Left ventricle myocardium inferior (tissue), 1 donor: ENCODE results near the gene ANKS6. TPM values are rescaled to one million over a fixed set of nuclear protein-coding genes. Genes with fewer than 3 reads are reported as not detected.

ENCODE experiments used
- DNase-seq: peaks from one replicate; pipeline ENCODE4 v3.0.0-alpha.2; 2020
- H3K27ac ChIP-seq: fragments of 200-600 bp; replicated peaks from 2 replicates; pipeline ENCODE4 v1.8.0; 2021
- H3K27me3 ChIP-seq: fragments of 200-600 bp; 2 replicates; pipeline ENCODE4 v1.8.0; 2021; ENCODE audit warnings: low read depth
- H3K36me3 ChIP-seq: fragments of 200-600 bp; 2 replicates; pipeline ENCODE4 v1.8.0; 2021
- H3K4me1 ChIP-seq: fragments of 200-600 bp; 2 replicates; pipeline ENCODE4 v1.8.0; 2021
- H3K4me3 ChIP-seq: fragments of 200-600 bp; 2 replicates; pipeline ENCODE4 v1.8.0; 2021; ENCODE audit warnings: mild to moderate bottlenecking, moderate library complexity
- H3K9me3 ChIP-seq: fragments of 200-600 bp; replicated peaks from 2 replicates; pipeline ENCODE4 v1.8.0; 2021
- CTCF ChIP-seq: fragments of 200-600 bp; IDR thresholded peaks from 2 replicates; pipeline ENCODE4 v1.8.0; 2021; ENCODE audit warnings: antibody characterized with exemption, mild to moderate bottlenecking, borderline replicate concordance
- intact Hi-C: fragments of 100-400 bp; cut with micrococcal nuclease; formaldehyde crosslinking; loops from one replicate; pipeline ENCODE4 v1.11.0; 2022
- long read RNA-seq: library from polyadenylated mRNA; unstranded; transcript quantifications from one replicate; pipeline ENCODE4 v2.0.0, GENCODE V29; 2021
- total RNA-seq: library from RNA; stranded (reverse); fragmentation: NEBNext Ultra II Directional; extraction: Animal tissue kit (Norgen Biotek cat#: 25700); gene quantifications from one replicate; pipeline ENCODE4 v1.2.1, GENCODE V29; 2021
- donor health status: DM: no; HTN: yes; CAD: no; lungs with severe emphysema.

ANKS6 gene
- 4.8 TPM for total RNA-seq
- long read RNA-seq, full-length matches to known transcripts: 2 of 14 reads
- long read RNA-seq, partial matches to known transcripts: 6 of 14 reads
- long read RNA-seq, other reads (novel, unspliced or antisense): 6 of 14 reads

- Histone ChIP-seq H3K36me3 (no peaks in the 10 kb centered on the region), H3K4me3 (peak within 1 kb of the TSS; percentile 78), H3K27ac (peak within 1 kb of the TSS; percentile 73), H3K4me1 (peaks cover 25% of the 10 kb centered on the region), H3K27me3 (no peaks in the 10 kb centered on the region), H3K9me3 (peaks cover 10% of the 10 kb centered on the region)
- intact Hi-C loops: no loop called here
- TF ChIP-seq CTCF: peak; percentile 63
- DNase-seq: peak; percentile 81
Measured at GRCh38 chr9:98796364-98797101, at the start of gene ANKS6. ANKS6 (minus strand) TSS chr9:98796555; CDS start chr9:98796491, 64 bp downstream.

GRCh38 chr9:98846081-98846480 is 49.7 kb upstream of the ANKS6 start:
- TF ChIP-seq CTCF: no peak
- Histone ChIP-seq H3K36me3 (no peaks in the 10 kb centered on the region), H3K4me1 (peaks cover 7% of the 10 kb centered on the region), H3K9me3 (no peaks in the 10 kb centered on the region), H3K27ac (no peak overlapping the region), H3K4me3 (no peak overlapping the region), H3K27me3 (peaks cover 8% of the 10 kb centered on the region)
- intact Hi-C loops: no loop called here
- no peak for DNase-seq

- no peak overlapping the region for H3K27ac ChIP-seq
- intact Hi-C loops: no loop called here
- no peaks in the 10 kb centered on the region for H3K9me3 ChIP-seq
- H3K4me3 ChIP-seq: no peak overlapping the region
- DNase-seq: no peak
- H3K4me1 ChIP-seq: no peaks in the 10 kb centered on the region
- H3K27me3 ChIP-seq: peaks cover 8% of the 10 kb centered on the region
- H3K36me3 ChIP-seq: no peaks in the 10 kb centered on the region
- TF ChIP-seq CTCF: no peak
Measured at GRCh38 chr9:98842510-98842909, 46.2 kb upstream of the ANKS6 start.

GRCh38 chr9:98839724-98840123 is 43.4 kb upstream of the ANKS6 start:
- Histone ChIP-seq H3K27ac (no peak overlapping the region), H3K36me3 (no peaks in the 10 kb centered on the region), H3K9me3 (no peaks in the 10 kb centered on the region), H3K27me3 (peaks cover 4% of the 10 kb centered on the region), H3K4me1 (no peaks in the 10 kb centered on the region), H3K4me3 (no peak overlapping the region)
- no peak for TF ChIP-seq CTCF
- no peak for DNase-seq
- intact Hi-C loops: no loop called here

- Histone ChIP-seq H3K27ac (no peak overlapping the region), H3K9me3 (no peaks in the 10 kb centered on the region), H3K27me3 (no peaks in the 10 kb centered on the region), H3K36me3 (no peaks in the 10 kb centered on the region), H3K4me3 (no peak overlapping the region), H3K4me1 (no peaks in the 10 kb centered on the region)
- DNase-seq: no peak
- no peak for TF ChIP-seq CTCF
- intact Hi-C loops: no loop called here
Measured at GRCh38 chr9:98838868-98839565, 42.7 kb upstream of the ANKS6 start.
